ENCODE data around the gene ENPP7.

ENPP7 gene

GRCh38 chr17:79779084-79779529 is 48.4 kb downstream of the ENPP7 start:
- DNase-seq, result no peak

- DNase-seq, result no peak
These were observed 49.1 kb downstream of the ENPP7 start for GRCh38 chr17:79779661-79780365.

- no peak for DNase-seq
These were observed 50.4 kb downstream of the ENPP7 start for GRCh38 chr17:79781012-79781650.

GRCh38 chr17:79781736-79782575 is 51.2 kb downstream of the ENPP7 start:
- no peak for DNase-seq

GRCh38 chr17:79783891-79784290 is 53.1 kb downstream of the ENPP7 start:
- DNase-seq, result no peak

GRCh38 chr17:79784353-79785016 is 53.7 kb downstream of the ENPP7 start:
- no peak for DNase-seq

GRCh38 chr17:79785017-79785899 is 54.5 kb downstream of the ENPP7 start:
- DNase-seq, result no peak

GRCh38 chr17:79785900-79786810 is 55.4 kb downstream of the ENPP7 start:
- DNase-seq, result no peak

- DNase-seq, result no peak
These were observed 56.3 kb downstream of the ENPP7 start for GRCh38 chr17:79786930-79787643.

GRCh38 chr17:79788455-79788854 is 57.7 kb downstream of the ENPP7 start:
- DNase-seq, result no peak

- DNase-seq, result no peak
These were observed 58.5 kb downstream of the ENPP7 start for GRCh38 chr17:79788989-79789942.

GRCh38 chr17:79789943-79790804 is 59.4 kb downstream of the ENPP7 start:
- no peak for DNase-seq

- DNase-seq, result no peak
These were observed 60.3 kb downstream of the ENPP7 start for GRCh38 chr17:79790805-79791734.

- no peak for DNase-seq
These were observed 61.0 kb downstream of the ENPP7 start for GRCh38 chr17:79791735-79792161.

Measured in stimulated activated CD4-positive, alpha-beta T cell treated with anti-CD3 and anti-CD28 coated beads, Interleukin-1b, Interleukin-23, amount 100 ng/mL, for 48 hours (primary cell).